HG03108 (cell line): ENCODE data around the gene GALNT12.

Experiments
- ATAC-seq: cut with Tn5 transposase; IDR thresholded peaks from one replicate; pipeline ENCODE4 v1.9.1; 2021; ENCODE audit warnings: moderate library complexity; ENCODE audit not compliant: unreplicated experiment

The GALNT12 gene

GRCh38 chr9:98807070-98807813, at the start of gene GALNT12:
Gene GALNT12, plus strand, starts transcription at chr9:98807670. Its CDS starts 29 bp downstream, at chr9:98807699.
- peak; percentile 63 for ATAC-seq

- ATAC-seq = no peak
Observed at GRCh38 chr9:98760231-98760630, 47.2 kb upstream of the GALNT12 start.

- ATAC-seq = no peak
Observed at GRCh38 chr9:98763986-98764745, 43.3 kb upstream of the GALNT12 start.

GRCh38 chr9:98765256-98765655, 42.2 kb upstream of the GALNT12 start:
- no peak for ATAC-seq

GRCh38 chr9:98766586-98766985, 40.9 kb upstream of the GALNT12 start:
- ATAC-seq = no peak

GRCh38 chr9:98767196-98767595, 40.3 kb upstream of the GALNT12 start:
- ATAC-seq = no peak

GRCh38 chr9:98767915-98768314, 39.6 kb upstream of the GALNT12 start:
- no peak for ATAC-seq

- ATAC-seq = no peak
Observed at GRCh38 chr9:98768344-98768743, 39.1 kb upstream of the GALNT12 start.

- no peak for ATAC-seq
Observed at GRCh38 chr9:98770717-98771116, 36.8 kb upstream of the GALNT12 start.

- no peak for ATAC-seq
Observed at GRCh38 chr9:98771209-98771874, 36.1 kb upstream of the GALNT12 start.

GRCh38 chr9:98772364-98773155, 34.9 kb upstream of the GALNT12 start:
- ATAC-seq = no peak

- ATAC-seq = no peak
Observed at GRCh38 chr9:98773721-98774120, 33.7 kb upstream of the GALNT12 start.

- no peak for ATAC-seq
Observed at GRCh38 chr9:98774746-98775145, 32.7 kb upstream of the GALNT12 start.

GRCh38 chr9:98775831-98776441, 31.5 kb upstream of the GALNT12 start:
- ATAC-seq = no peak

- no peak for ATAC-seq
Observed at GRCh38 chr9:98777618-98778017, 29.9 kb upstream of the GALNT12 start.

- no peak for ATAC-seq
Observed at GRCh38 chr9:98778251-98778650, 29.2 kb upstream of the GALNT12 start.

- no peak for ATAC-seq
Observed at GRCh38 chr9:98778711-98779530, 28.5 kb upstream of the GALNT12 start.

- ATAC-seq = no peak
Observed at GRCh38 chr9:98780059-98780749, 27.3 kb upstream of the GALNT12 start.
